GM03348 (cell line): ENCODE results near the gene ASGR1.
A peak's percentile ranks its signal among the peaks of the same experiment; 100 is the strongest.

Source experiments
- DNase-seq: peaks from one replicate; pipeline ENCODE4 v3.0.0; 2012; ENCODE audit warnings: low spot score

ASGR1 gene

DNA sequence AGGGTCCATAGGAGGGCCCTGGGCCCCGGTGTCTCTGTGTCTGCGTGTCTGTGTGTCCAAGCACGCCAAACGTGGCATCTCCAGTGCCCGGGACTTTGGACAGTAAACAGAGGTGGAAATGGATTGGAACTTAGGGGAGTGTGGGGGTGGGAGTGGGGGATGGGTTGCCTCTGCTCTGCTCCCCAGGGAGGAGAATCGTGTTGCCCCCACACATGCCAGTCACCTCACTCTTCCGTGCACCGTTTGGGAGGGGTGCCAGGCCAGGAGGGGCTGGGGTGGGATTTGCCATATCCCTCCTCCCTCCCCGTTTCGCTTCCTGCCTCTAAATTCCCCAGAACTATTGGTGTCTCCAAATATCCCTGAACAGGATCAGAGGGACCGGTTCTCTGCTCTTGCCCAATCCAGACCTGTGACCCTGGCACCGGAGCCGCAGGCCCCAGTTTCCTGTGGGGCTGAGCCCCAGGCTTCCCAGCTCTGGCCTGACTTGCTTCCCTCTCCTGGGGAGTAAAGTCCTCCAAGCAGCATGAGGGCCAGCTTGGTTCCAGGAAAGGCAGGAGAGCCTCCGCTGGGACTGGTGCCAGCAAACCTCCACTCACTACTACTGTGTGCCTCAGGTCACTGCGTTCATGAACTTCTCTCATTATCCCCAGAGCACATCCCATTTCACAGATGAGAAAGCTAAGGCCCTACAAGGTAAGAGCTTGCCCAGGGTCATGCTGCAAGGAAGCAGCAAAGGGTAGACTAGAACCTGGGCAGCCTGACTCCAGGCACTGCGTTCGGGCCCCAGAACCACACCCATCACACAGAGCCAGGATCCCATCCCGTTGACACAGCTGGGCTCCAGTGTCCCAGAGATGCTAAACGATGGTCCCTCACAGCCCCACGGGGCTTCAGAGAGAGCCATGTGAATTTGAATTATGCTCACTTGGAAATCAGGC, at the start of gene ASGR1:
ASGR1 (minus strand) TSS at position 54 of the 938 bp plus-strand sequence. CDS start 807 bp downstream, outside the sequence.
- no peak for DNase-seq

GRCh38 chr17:7228920-7229319, 49.8 kb upstream of the ASGR1 start:
- DNase-seq = no peak

DNA sequence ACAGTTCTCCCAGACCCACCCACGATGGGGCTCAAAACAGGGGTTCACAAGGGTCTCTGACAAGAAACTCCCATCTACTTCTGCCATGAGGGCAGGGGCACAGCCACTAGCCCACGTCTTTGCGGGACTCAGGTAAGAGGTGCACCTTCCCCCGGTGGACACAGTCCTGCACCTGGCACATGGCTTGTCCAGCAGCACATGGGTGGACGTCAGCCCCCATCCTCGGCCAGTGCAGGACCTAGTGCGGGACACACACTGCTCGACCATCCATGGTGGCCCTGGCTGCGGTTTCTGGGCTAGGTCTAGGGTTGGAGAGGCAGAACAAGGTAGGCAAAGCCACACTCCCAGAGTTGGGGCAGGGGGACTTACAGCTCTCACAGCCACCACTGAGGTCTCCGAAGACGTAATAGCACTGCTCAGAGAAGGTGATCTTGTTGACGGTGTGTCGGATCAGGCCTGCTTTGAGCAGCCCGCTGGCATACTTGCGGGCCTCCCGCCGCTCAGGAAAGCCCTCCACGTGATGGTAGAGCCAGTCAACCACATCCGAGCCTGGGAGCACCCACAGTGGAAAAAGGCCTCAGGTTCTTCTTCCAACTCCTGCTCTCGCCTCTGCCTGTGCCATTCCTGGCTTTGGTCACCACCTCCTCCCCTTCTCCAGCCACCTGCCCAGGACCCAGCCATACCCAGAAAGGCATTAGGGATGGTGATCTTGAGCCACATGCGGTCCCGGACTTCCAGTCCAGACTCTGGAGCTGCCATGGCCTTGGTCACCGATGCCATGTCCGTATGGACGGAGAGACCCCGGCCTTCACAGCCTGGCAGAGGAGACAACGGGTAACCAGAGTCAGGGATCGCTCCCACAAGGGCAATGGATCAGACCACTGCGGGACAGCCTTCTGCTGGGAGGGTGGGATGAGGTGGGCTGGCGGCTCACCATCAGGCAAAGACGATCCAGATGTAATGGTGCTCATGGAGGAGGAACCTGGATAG, 47.8 kb upstream of the ASGR1 start:
- DNase-seq = no peak

DNA sequence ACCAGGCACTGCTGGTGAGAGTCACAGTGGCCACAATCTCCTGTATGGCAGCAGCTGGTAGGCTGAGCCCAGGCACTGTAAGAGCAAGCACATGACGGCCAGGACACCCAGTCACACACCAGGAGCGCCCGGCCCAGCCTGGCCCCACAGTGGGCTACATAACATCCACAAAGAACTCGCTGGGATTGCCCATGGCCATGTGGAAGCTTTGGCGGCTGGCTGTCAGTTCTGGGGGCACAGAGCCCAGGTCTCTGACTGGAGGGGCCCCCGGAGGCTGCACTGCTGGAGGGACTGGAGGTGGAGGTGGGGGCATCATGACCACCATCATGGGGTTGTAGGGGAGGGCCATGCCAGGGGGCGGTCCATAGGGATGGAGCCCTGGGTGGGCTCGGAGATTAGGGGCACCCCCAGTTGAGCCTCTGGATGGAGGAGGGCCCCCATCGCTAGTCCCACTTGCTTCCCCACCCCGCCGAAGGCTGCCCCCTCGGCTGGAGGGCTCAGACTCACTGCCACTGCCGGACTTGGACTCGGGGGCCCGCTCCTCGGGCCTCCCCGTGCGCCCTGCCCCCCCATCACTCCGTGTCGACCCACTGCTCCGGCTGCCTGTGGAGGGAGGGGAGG, 46.7 kb upstream of the ASGR1 start:
- no peak for DNase-seq

DNA sequence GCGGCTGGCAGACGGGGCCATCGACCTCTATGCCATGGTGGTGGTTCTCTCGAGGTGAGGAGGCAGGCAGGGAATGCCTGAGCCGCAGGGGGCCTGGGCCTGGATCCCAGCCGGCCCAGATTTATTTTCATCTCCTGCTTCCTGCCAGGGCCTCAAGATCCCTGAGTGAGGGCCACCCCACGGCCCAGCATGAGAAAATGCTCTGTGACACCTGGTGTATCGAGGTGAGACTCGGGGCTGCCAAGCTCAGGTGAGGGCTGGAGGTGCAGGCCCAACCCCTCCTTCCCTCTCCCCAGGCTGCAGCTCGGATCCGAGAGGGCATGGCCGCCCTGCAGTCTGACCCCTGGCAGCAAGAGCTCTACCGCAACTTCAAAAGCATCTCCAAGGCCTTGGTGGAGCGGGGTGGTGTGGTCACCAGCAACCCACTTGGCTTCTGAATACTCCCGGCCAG, 45.5 kb upstream of the ASGR1 start:
- DNase-seq = no peak

DNA sequence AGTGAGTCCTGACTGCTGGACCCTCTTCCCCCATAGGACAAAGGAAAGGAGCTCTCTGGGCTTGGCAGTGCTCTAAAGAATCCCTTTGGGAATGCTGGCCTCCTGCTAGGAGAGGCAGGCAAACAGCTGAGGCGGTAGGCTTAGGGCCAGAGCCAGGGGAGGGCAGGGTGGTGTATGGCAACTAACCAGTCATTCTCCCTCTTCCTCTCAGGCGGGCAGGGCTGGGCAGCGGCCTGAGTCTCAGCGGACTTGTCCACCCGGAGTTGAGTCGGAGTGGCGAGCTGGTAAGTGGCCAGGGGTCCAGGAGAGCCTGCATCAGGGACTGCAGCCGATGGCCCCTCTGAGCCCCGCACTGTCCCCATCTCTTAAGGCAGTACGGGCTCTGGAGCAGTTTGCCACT, 44.9 kb upstream of the ASGR1 start:
- DNase-seq = no peak

DNA sequence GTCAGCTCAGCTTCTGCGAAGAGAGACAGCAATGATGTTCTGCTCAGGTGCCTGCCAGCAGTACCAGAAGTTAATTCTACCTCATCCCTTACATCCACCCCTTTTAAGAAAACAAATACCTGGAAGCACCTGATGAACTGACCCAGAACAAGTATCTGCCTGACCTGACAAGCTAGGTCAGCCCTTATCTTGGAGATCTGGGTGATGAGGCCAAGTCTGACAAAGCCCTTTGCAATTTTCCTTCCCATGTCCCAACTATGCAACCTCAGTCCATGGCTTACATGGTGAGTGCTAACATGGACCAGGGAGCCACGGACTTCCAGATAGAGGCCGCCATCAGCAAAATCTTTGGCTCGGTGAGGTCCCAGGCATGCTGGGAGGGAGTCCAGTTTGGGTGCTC, 44.2 kb upstream of the ASGR1 start:
- no peak for DNase-seq

GRCh38 chr17:7222972-7223292, 43.8 kb upstream of the ASGR1 start:
- no peak for DNase-seq

GRCh38 chr17:7222093-7222971, 43.2 kb upstream of the ASGR1 start:
- DNase-seq = no peak

DNA sequence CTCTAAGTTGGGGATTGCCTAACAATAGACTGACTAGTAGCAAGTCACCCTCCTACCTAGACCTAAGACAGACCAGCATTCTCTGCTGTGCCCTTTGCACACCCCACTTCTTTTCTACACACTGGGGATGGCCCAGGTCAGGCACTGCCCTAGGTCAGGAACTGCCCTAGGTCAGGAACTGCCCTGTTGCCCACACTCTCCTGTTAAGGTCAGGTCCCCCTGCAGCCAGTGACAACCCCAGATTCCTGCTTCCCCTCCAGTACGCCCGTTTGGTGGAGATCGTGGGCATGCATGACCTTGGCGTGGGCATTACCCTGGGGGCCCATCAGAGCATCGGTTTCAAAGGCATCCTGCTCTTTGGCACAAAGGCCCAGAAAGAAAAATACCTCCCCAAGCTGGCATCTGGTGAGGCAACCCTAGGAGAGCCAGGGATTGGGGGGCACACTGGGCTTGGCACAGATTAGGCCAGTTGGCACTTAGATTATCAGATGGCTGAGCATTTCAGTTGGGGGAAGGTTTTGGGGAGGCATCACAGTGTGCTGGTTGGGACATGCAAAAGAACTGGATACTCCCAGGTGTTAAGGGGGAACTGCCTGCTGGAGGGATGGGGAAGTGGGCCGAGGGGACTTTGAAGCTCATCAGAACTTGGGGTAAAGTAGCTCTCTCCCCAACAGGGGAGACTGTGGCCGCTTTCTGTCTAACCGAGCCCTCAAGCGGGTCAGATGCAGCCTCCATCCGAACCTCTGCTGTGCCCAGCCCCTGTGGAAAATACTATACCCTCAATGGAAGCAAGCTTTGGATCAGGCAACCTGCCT, 42.3 kb upstream of the ASGR1 start:
- DNase-seq = no peak

DNA sequence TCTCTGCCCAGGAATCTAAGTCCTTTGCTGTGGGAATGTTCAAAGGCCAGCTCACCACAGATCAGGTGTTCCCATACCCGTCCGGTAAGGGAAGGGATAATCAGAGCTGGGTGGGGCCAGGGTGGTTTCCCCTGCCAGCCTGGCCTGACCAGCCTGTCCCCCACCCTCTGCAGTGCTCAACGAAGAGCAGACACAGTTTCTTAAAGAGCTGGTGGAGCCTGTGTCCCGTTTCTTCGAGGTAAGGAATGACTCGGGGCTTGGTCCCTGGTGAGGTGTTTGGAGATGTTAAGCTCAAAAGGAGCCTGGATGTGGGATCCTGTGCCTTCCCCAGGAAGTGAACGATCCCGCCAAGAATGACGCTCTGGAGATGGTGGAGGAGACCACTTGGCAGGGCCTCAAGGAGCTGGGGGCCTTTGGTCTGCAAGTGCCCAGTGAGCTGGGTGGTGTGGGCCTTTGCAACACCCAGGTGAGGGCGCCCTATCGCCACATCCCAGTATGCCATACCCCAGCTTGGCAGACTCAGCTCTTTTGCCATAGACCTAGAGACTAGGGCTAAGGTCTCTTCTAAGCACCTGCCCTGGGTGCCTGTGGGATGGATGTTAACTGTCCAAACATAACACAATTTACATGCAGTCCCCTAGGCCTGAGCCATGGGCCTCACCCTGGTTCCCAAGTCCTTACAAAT, 41.6 kb upstream of the ASGR1 start:
- DNase-seq = peak; percentile 64

- DNase-seq = peak; percentile 95
Observed at GRCh38 chr17:7219812-7220592, 40.8 kb upstream of the ASGR1 start, which contains the start of the genes ACADVL and DLG4. Gene ACADVL (plus strand): TSS chr17:7219938. CDS start chr17:7219985, 47 bp downstream. Gene DLG4 (minus strand): TSS chr17:7219836.

DNA sequence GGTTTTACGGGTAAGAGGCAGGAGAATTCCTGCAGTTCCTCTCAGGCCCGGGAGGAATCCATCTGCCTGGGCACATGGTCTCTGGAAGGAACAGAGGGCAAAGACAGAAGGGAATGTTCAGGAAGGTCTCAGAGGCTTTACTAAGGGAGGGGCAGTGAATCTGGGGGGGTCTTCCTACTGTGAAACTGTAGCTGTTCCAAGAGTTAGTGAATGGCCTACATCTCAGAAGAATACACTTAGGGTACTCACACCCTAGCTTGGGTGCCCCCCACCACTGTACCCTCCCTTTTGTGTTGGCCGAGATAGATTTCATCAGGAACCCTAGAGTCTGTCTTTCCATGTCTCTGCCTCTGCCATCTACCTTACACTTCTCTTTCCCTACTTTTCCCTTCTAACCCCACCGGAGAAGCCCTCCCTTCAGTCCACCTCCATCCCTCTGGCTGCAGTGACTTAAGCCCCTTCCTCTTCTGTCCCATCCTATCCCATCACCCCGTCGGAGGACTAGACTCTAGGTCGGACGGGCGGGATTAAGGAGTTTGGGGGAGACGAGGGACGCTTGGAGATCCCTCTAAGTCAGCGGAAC, 40.1 kb upstream of the ASGR1 start:
- no peak for DNase-seq

GRCh38 chr17:7218758-7219157, 39.6 kb upstream of the ASGR1 start:
- DNase-seq = no peak

- no peak for DNase-seq
Observed at GRCh38 chr17:7218166-7218565, 39.0 kb upstream of the ASGR1 start.

GRCh38 chr17:7217113-7217987, 38.2 kb upstream of the ASGR1 start:
- peak; percentile 86 for DNase-seq
